K562 (cell line): ENCODE measurements around the gene NR6A1. TPM values are rescaled to one million over a fixed set of nuclear protein-coding genes. Genes with fewer than 3 reads are reported as not detected.

Experiments
- ATAC-seq: fragments of 200-7000 bp; cut with Tn5 transposase; 3 replicates; pipeline ENCODE4 v1.9.1; 2020; ENCODE audit warnings: moderate library complexity
- BruUV-seq: library from RNA; stranded (reverse); fragments of 400-500 nt; replicated peaks from 2 replicates; lab custom pipeline; 2021; lab: Mats Ljungman, UMichigan
- CTCF ChIA-PET: fragments of 300-600 bp; formaldehyde crosslinking; extraction: SDS; loops from one replicate; lab custom pipeline; 2021; ENCODE audit warnings: low intra/inter-chr PET ratio; lab: Yijun Ruan, JAX
- POLR2A ChIA-PET: fragments of 300-600, 350-650 bp; sonication (Branson Sonifier 250); formaldehyde crosslinking; extraction: SDS; loops from one replicate; lab custom pipeline; 2021; ENCODE audit warnings: antibody characterized with exemption, inconsistent platforms; lab: Yijun Ruan, JAX
- DNase-seq, 4 experiments: peaks; one replicate each; pipeline versions ENCODE4 v3.0.0 to v3.0.0-alpha.2; 2011 to 2018; ENCODE audit warnings: low spot score in 3 of 4, mixed read lengths in 3 of 4; ENCODE audit errors: extremely low read depth in 1 of 4
- FAIRE-seq: peaks from 2 replicates; lab custom pipeline; 2011; peaks lifted over from hg19 to GRCh38; lab: Jason Lieb, UNC
- H2AFZ ChIP-seq: 2 replicates; pipeline ENCODE4 v1.6.0; 2011; ENCODE audit warnings: low read depth, low read length, control low read depth, inconsistent platforms
- H3K27ac ChIP-seq: fragments of 200-600 bp; 3 replicates; pipeline ENCODE4 v1.8.0; 2011; ENCODE audit warnings: low read depth, mild to moderate bottlenecking, control low read depth, inconsistent platforms, low read length, moderate library complexity, mixed read lengths; ENCODE audit errors: extremely low read depth
- H3K27me3 ChIP-seq, 2 experiments: fragments of 300-600 bp in 1 of 2; 2 replicates in 1 of 2; 3 replicates in 1 of 2; pipeline versions ENCODE4 v1.6.0 to v1.8.0; 2011; ENCODE audit warnings: inconsistent platforms in 2 of 2, low read length in 2 of 2, mild to moderate bottlenecking in 1 of 2, mixed read lengths in 1 of 2, moderate library complexity in 1 of 2; ENCODE audit not compliant: control insufficient read depth in 2 of 2, insufficient read depth in 2 of 2
- H3K36me3 ChIP-seq: fragments of 300-600 bp; 3 replicates; pipeline ENCODE4 v1.8.0; 2011; ENCODE audit warnings: mild to moderate bottlenecking, low read length, inconsistent platforms; ENCODE audit not compliant: control insufficient read depth, insufficient read depth
- H3K4me1 ChIP-seq, 2 experiments: fragments of 200-600 bp in 1 of 2; replicated peaks in 1 of 2; 2 replicates in 1 of 2; 3 replicates in 1 of 2; pipeline versions ENCODE4 v1.5.1 to v1.8.0; 2011; ENCODE audit warnings: inconsistent platforms in 2 of 2, low read length in 2 of 2, mild to moderate bottlenecking in 1 of 2, mixed read lengths in 1 of 2, moderate library complexity in 1 of 2; ENCODE audit not compliant: control insufficient read depth in 2 of 2, insufficient read depth in 2 of 2
- H3K4me2 ChIP-seq: 2 replicates; pipeline ENCODE4 v1.6.1; 2011; ENCODE audit warnings: low read length, control low read depth, inconsistent platforms, mixed read lengths; ENCODE audit not compliant: insufficient read depth
- H3K4me3 ChIP-seq: fragments of 200-600 bp; sonication (generic), shearing (Covaris generic); 2 replicates; pipeline ENCODE4 v1.5.1; 2016; ENCODE audit warnings: control low read depth, inconsistent platforms
- H3K79me2 ChIP-seq: fragments of 200-600 bp; 3 replicates; pipeline ENCODE4 v1.8.0; 2011; ENCODE audit warnings: low read length, inconsistent platforms; ENCODE audit not compliant: control insufficient read depth, insufficient read depth
- H3K9ac ChIP-seq, 2 experiments: 2 replicates each; pipeline versions ENCODE4 v1.6.0 to v1.6.1; 2011; ENCODE audit warnings: low read depth in 2 of 2, low read length in 2 of 2, control low read depth in 1 of 2, inconsistent platforms in 1 of 2, mild to moderate bottlenecking in 1 of 2, mixed read lengths in 1 of 2; ENCODE audit not compliant: insufficient read depth in 1 of 2
- H3K9me1 ChIP-seq: one replicate; pipeline ENCODE4 v1.6.0; 2011; ENCODE audit warnings: inconsistent platforms, mild to moderate bottlenecking, low read length, moderate library complexity; ENCODE audit not compliant: control insufficient read depth, insufficient read depth
- H3K9me3 ChIP-seq: replicated peaks from 2 replicates; pipeline ENCODE4 v1.5.1; 2011; ENCODE audit warnings: low read depth, low read length, inconsistent platforms; ENCODE audit not compliant: control insufficient read depth, insufficient read depth
- H4K20me1 ChIP-seq: replicated peaks from 2 replicates; pipeline ENCODE4 v1.6.1; 2011; ENCODE audit warnings: low read length, inconsistent platforms, mixed read lengths; ENCODE audit not compliant: control insufficient read depth, insufficient read depth
- DDX20 ChIP-seq: fragments of 450-650 bp; IDR thresholded peaks from 2 replicates; pipeline ENCODE4 v1.6.1; 2016; ENCODE audit warnings: missing genetic modification characterization, low read depth, mild to moderate bottlenecking, missing compliant biosample characterization, moderate library complexity
- JUN ChIP-seq, 2 experiments: sonication (generic) in 1 of 2; formaldehyde crosslinking in 1 of 2; IDR thresholded peaks; 2 replicates each; pipeline versions ENCODE4 v1.6.1 to v1.8.0; 2012 to 2022; ENCODE audit warnings: borderline replicate concordance in 2 of 2, mild to moderate bottlenecking in 2 of 2, improper control_type of control experiment in 1 of 2, low read depth in 1 of 2, low read length in 1 of 2, missing genetic modification reagents in 1 of 2
- MEF2D ChIP-seq: conservative IDR thresholded peaks from 2 replicates; pipeline ENCODE4 v1.6.1; 2016; ENCODE audit warnings: low read depth, missing genetic modification characterization, missing compliant biosample characterization
- NBN ChIP-seq: fragments of 450-650 bp; IDR thresholded peaks from 2 replicates; pipeline ENCODE4 v1.6.1; 2016; ENCODE audit warnings: low read depth, mild to moderate bottlenecking
- NR2C2 ChIP-seq, 2 experiments: fragments of 200-800 bp in 1 of 2; sonication (Bioruptor generic) in 1 of 2; sonication (generic) in 1 of 2; formaldehyde crosslinking in 1 of 2; IDR thresholded peaks; 2 replicates each; pipeline versions ENCODE4 v1.6.1 to v1.8.0; 2016 to 2022; ENCODE audit warnings: mild to moderate bottlenecking in 1 of 2, missing compliant biosample characterization in 1 of 2, missing genetic modification characterization in 1 of 2, missing genetic modification reagents in 1 of 2
- ZNF311 ChIP-seq: fragments of 250-450 bp; sonication (Bioruptor Pico); IDR thresholded peaks from 2 replicates; pipeline ENCODE4 v1.4.0; 2020; ENCODE audit warnings: mild to moderate bottlenecking, moderate library complexity
- ZNF668 ChIP-seq: fragments of 250-450 bp; sonication (Bioruptor Pico); IDR thresholded peaks from 2 replicates; pipeline ENCODE4 v1.8.0; 2022; ENCODE audit warnings: mild to moderate bottlenecking, inconsistent platforms
- WGBS: fragments of 100-300 bp; shearing (Covaris generic); methylation state at CpG from one replicate; pipeline ENCODE4 v1.1.6; 2016; ENCODE audit warnings: low coverage, mixed read lengths; ENCODE audit not compliant: insufficient coverage; ENCODE audit errors: missing lambda C conversion rate; 5-methylcytosine and 5-hydroxymethylcytosine counted together
- in situ Hi-C: fragments of 300-500 bp; cut with MboI; formaldehyde crosslinking; loops from 4 replicates; pipeline ENCODE4 v1.15.0; 2018; ENCODE audit warnings: inconsistent platforms, mixed read lengths
- intact Hi-C: fragments of 100-400 bp; cut with micrococcal nuclease; formaldehyde crosslinking; loops from 2 replicates; pipeline ENCODE4 v1.14.2; 2022
- polyA plus RNA-seq, 8 experiments: library from polyadenylated mRNA; depleted of rRNA in 4 of 8; stranded (reverse) in 5 of 8; unstranded in 3 of 8; fragments of >200 nt; fragmentation: Nextera tagmentation in 2 of 8; fragmentation: Illumina TruSeq in 1 of 8; extraction: Ambion mirVana in 2 of 8; extraction: Trizol in 1 of 8; gene quantifications; 2 replicates each; pipeline versions ENCODE4 v1.2.1 to v1.2.3, GENCODE V29; 2011 to 2014; ENCODE audit warnings: inconsistent platforms in 1 of 8, missing spikeins in 1 of 8
- total RNA-seq, 7 experiments: library from RNA; depleted of rRNA in 6 of 7; stranded (reverse); fragments of >200 nt in 6 of 7; fragmentation: Illumina TruSeq in 2 of 7; extraction: Trizol in 2 of 7; gene quantifications; 2 replicates each; pipeline versions ENCODE4 v1.2.1 to v1.2.3, GENCODE V29; 2011 to 2021; ENCODE audit warnings: low replicate concordance in 1 of 7
- TF ChIP-seq, protein P1 (sequence below), 2 experiments: fragments of 450-650 bp in 1 of 2; sonication (generic) in 1 of 2; formaldehyde crosslinking; conservative IDR thresholded peaks; 2 replicates each; pipeline versions ENCODE4 v1.4.0 to v1.8.1; 2020 to 2022; ENCODE audit warnings: mild to moderate bottlenecking in 1 of 2, missing genetic modification reagents in 1 of 2
- TF ChIP-seq, protein P2 (sequence below): sonication (generic); formaldehyde crosslinking; IDR thresholded peaks from 2 replicates; pipeline ENCODE4 v1.8.1; 2023; ENCODE audit warnings: mild to moderate bottlenecking, missing genetic modification reagents

The NR6A1 gene
- total and polyA plus RNA-seq, 9 of the 15 experiments (the other 6 are each of a cell fraction or from before 2014, with no cell fraction given) = 9.7 to 55.4 (median 28.3) TPM

DNA sequence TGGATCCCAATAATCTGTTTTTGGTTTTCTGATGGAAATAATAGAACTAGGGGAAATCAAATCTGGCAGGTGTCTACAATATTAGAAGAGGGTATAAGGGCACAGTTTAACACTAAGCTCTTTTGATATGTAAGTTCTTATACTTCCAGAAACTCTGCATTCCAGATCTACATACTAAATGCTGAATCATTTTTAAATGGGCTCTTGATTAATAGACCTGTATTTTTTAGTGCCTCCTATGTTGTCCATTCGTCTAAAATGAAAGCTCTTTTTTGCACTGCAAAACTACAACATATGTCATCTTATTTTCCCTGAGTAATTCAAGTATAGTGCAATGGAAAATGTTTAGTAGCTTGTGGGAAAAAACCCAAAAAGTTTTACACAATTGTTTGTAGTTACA, 44.2 kb downstream of the NR6A1 start:
- no peak for DNase-seq
- Histone ChIP-seq H3K27ac (no peak overlapping the region), H3K4me3 (no peak overlapping the region), H3K9me1 (no peaks in the 10 kb centered on the region), H3K36me3 (peaks cover 58% of the 10 kb centered on the region; the same call in 2 of the 3 replicates), H3K27me3 (no peaks in the 10 kb centered on the region), H3K79me2 (no peaks in the 10 kb centered on the region), H3K4me2 (no peak overlapping the region), H3K9me3 (no peaks in the 10 kb centered on the region), H2AFZ (no peak overlapping the region), H3K4me1 (peaks cover 0 to 10% of the 10 kb centered on the region in 2 experiments; a peak in 3 of 5 replicates), H3K9ac (no peak overlapping the region), H4K20me1 (no peaks in the 10 kb centered on the region)
- ChIA-PET POLR2A (interaction anchor here (1.6 kb wide), 1 partner anchor 9 kb away, joined by 4 read pairs; no protein-coding TSS in a partner anchor), CTCF (no interaction called here)
- 77% methylated on average over 1 of the region's 1 CpG for WGBS
- ATAC-seq = no peak
- FAIRE-seq = no peak
- BruUV-seq = no TSS peak
- no peak for TF ChIP-seq ZNF311 (CRISPR knock-in tag)
- in situ Hi-C loops (no loop called here), intact Hi-C loops (no loop called here)

DNA sequence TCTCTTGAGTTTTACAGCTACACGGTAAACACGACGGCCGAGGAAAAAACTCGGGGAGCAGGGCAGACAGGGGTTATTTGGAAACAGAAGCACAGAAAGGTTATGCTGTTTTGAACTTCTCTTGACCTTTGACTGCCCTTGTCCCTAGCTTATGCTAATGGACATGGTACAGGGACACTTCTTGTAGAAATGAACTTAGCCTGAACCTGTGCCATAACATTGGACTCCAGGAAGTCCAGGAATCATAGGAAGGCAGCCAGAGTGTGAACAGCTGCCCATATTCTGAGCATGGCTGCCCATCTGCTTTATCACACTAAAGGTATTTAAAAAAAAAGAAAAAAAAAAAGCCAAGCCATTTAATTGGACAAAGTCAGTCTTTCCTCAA, 46.1 kb downstream of the NR6A1 start:
- H3K36me3 ChIP-seq = peaks cover 43% of the 10 kb centered on the region; the same call in 2 of the 3 replicates
- FAIRE-seq = no peak
- POLR2A ChIA-PET = interaction anchor here (1.5 kb wide), 1 partner anchor 129 kb away, joined by 6 read pairs; no protein-coding TSS in a partner anchor
- no peak for TF ChIP-seq MEF2D (tag)
- TF ChIP-seq JUN (IDR thresholded peaks at IDR 0.05; ENCODE audit: borderline replicate concordance, low read depth, low read length) = no peak
- TF ChIP-seq JUN (CRISPR knock-in tag; IDR thresholded peaks at IDR 0.05; ENCODE audit: borderline replicate concordance) = no peak
- no peak for TF ChIP-seq ZNF668 (CRISPR knock-in tag)
- TF ChIP-seq NBN = no peak
- TF ChIP-seq, protein P1, sequence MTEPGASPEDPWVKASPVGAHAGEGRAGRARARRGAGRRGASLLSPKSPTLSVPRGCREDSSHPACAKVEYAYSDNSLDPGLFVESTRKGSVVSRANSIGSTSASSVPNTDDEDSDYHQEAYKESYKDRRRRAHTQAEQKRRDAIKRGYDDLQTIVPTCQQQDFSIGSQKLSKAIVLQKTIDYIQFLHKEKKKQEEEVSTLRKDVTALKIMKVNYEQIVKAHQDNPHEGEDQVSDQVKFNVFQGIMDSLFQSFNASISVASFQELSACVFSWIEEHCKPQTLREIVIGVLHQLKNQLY (CRISPR knock-in tag; conservative IDR thresholded peaks at IDR 0.05) = no peak
- TF ChIP-seq NR2C2 (CRISPR knock-in tag; IDR thresholded peaks at IDR 0.05) = no peak
- TF ChIP-seq NR2C2 (tag; IDR thresholded peaks at IDR 0.05) = 0 out of 2 replicates have a peak, but pooled peaks have one; percentile 5
- TF ChIP-seq, protein P2, sequence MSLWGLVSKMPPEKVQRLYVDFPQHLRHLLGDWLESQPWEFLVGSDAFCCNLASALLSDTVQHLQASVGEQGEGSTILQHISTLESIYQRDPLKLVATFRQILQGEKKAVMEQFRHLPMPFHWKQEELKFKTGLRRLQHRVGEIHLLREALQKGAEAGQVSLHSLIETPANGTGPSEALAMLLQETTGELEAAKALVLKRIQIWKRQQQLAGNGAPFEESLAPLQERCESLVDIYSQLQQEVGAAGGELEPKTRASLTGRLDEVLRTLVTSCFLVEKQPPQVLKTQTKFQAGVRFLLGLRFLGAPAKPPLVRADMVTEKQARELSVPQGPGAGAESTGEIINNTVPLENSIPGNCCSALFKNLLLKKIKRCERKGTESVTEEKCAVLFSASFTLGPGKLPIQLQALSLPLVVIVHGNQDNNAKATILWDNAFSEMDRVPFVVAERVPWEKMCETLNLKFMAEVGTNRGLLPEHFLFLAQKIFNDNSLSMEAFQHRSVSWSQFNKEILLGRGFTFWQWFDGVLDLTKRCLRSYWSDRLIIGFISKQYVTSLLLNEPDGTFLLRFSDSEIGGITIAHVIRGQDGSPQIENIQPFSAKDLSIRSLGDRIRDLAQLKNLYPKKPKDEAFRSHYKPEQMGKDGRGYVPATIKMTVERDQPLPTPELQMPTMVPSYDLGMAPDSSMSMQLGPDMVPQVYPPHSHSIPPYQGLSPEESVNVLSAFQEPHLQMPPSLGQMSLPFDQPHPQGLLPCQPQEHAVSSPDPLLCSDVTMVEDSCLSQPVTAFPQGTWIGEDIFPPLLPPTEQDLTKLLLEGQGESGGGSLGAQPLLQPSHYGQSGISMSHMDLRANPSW = no peak
- no peak for TF ChIP-seq DDX20 (tag)

More for the DNA sequence above, 46.1 kb downstream of the NR6A1 start:
- Histone ChIP-seq H3K4me1 (peaks cover 0 to 26% of the 10 kb centered on the region in 2 experiments; a peak in 3 of 5 replicates), H2AFZ (no peak overlapping the region), H3K79me2 (peaks cover 4% of the 10 kb centered on the region; the same call in 1 of the 3 replicates), H3K9me3 (no peaks in the 10 kb centered on the region), H3K4me2 (no peak overlapping the region), H3K9ac (no peak overlapping the region), H3K4me3 (no peak overlapping the region), H4K20me1 (no peaks in the 10 kb centered on the region), H3K27me3 (no peaks in the 10 kb centered on the region), H3K9me1 (no peaks in the 10 kb centered on the region), H3K27ac (peak overlapping the region; percentile 1; the same call in 1 of the 3 replicates)
- DNase-seq (no peak), ATAC-seq (peak; percentile 31; the same call in 1 of the 3 replicates)
- CTCF ChIA-PET = no interaction called here
- in situ Hi-C loops (no loop called here), intact Hi-C loops (no loop called here)
- 72% methylated on average over 5 of the region's 5 CpGs for WGBS
- BruUV-seq = no TSS peak
